ENCODE data around the gene SNTG2. TPM values are rescaled to one million over a fixed set of nuclear protein-coding genes. Genes with fewer than 3 reads are reported as not detected.

The SNTG2 gene
- total and polyA plus RNA-seq, 2 of the 13 experiments (the other 11 are each of a cell fraction or from before 2014, with no cell fraction given) = not detected

GRCh38 chr2:923832-924601, 26.6 kb upstream of the SNTG2 start (continued):
- TF ChIP-seq RNF219 (CRISPR knock-in tag; IDR thresholded peaks at IDR 0.05) (no peak), PAWR (CRISPR knock-in tag; IDR thresholded peaks at IDR 0.05; ENCODE audit: borderline replicate concordance) (no peak), ZNF17 (CRISPR knock-in tag; IDR thresholded peaks at IDR 0.05) (no peak), IKZF1 (IDR thresholded peaks at IDR 0.05) (no peak), ZNF34 (CRISPR knock-in tag; IDR thresholded peaks at IDR 0.05; ENCODE audit: borderline replicate concordance) (no peak), ZXDC (CRISPR knock-in tag; IDR thresholded peaks at IDR 0.05) (no peak), SRY (CRISPR knock-in tag; IDR thresholded peaks at IDR 0.05) (no peak), CBFB (CRISPR knock-in tag; IDR thresholded peaks at IDR 0.05) (no peak)
